ENCODE measurements around the gene LMOD2.

Gene LMOD2

DNA sequence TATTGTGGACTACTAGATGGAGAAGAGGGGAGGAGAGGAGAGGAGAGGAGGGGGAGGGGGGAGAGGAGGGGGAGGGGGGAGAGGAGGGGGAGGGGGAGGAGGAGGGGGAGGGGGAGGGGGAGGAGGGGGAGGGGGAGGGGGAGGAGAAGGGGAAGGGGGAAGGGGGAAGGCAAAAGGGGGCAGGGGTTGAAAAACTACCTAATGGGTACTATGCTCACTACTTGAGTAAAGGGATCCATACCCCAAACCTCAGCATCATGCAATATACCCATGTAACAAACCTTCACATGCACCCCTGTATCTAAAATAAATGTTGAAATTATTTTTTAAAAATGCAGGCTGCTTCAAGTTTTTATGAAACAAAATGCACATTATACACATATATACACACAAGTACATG, 15.1 kb upstream of the LMOD2 start:
- DNase-seq (ENCODE audit: low read depth) = no peak

DNA sequence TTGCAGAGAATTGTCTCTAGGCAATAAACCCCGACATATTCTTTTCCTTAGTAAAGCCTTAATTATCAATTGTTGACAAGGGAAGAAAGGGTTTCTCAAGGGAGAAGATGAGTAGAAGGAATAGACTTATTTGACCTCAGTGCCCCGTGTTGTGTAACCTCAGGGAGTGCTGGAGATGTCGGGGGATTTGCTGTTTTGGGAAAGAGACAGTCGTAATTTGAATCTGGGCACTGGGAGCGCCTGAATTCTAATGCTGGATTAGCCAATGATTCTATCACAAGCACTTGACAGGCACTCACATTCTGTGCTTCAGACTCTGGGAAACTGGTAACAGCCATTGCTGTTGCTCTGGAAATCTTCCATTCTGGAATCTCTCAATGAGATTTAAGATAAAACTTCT, 13.8 kb upstream of the LMOD2 start:
- DNase-seq (ENCODE audit: low read depth) = no peak

DNA sequence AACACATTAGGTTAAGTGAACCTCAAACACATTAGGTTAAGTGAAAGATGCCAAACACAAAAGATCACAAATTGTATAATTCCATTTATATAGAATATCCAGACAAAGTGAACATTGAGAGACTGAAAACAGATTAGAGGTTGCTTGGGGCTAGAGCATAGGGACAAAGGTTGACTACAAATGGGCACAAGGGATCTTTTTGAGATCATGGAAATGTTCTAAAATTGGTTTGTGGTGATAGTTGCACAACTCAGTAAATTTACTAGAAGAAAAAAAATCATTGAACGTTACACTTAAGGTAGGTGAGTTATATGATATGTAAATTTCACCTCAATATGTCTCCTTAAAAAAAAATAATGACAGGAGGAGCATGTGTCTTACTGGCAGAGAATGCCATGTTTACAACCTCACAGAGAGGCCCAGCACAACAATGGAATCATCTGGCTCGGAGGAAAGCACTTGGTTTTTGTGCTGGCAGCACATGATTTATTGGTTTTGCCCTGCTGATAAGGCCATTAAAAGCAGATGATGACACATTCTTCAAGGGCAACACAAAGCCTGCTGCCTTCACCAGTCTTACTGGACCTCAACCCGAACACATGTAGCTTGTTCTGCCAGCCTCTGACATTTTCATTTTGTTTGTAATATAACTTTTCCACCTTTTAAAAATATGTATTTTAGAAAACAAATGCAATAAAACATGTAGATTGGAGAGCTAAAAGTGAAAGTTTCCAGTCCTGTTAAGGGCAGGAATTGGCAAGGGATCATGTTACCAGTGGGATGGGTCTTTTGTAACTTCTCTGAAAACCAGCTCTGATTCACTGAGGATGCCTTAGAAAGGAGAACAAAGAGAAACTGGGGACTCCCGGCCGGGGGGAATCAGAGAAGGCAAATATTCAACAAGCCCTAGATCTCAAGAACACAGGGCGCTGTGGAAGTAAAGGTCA, 11.9 kb upstream of the LMOD2 start:
- DNase-seq (ENCODE audit: low read depth) = no peak

- no peak for DNase-seq (ENCODE audit: low read depth)
Measured at GRCh38 chr7:123645516-123645915, 10.2 kb upstream of the LMOD2 start.

DNA sequence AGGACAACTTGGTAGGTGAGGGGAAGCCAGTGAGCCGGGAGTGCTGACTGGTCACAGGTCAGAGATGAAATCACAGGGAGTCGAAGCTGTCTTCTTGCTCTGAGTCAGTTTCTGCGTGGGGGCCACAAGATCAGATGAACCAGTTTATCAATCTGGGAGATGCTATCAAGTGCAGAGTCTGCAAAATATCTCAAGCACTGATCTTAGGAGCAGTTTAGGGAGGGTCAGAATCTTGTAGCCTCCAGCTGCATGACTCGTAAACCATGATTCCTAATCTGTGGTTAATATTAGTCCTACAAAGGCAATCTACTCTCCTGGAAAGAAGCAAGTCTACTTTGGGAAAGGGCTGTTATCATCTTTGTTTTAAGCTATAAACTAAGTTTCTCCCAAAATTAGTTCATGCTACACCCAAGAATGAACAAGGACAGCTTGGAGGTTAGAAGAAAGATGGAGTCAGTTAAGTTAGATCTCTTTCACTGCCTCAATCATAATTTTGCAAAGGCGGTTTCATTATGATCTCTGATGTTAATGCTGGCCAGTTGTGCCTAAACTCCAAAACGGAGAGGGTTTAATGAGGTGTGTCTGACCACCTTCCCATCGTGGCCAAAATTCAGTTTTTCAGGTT, 8.4 kb upstream of the LMOD2 start:
- no peak for DNase-seq (ENCODE audit: low read depth)

DNA sequence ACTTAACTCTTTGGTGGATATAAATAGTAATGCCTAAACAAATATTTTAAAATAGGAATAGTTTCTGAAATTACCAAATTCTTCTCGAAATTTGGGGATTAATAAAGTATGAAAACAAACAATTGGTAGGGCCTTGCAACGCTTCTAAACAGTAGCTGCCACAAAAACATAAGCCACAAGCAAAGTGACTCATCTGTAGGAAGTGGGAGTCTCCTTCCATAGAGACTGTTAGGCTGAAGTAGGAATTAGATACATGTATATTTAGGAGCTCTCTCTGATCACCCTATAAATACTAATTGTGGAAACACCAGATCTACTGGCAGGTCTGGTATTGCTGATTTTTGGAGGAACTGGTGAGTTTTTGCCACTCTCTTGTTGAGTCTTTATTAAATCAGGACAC, 5.7 kb upstream of the LMOD2 start:
- no peak for DNase-seq (ENCODE audit: low read depth)

GRCh38 chr7:123650595-123650994, 5.1 kb upstream of the LMOD2 start:
- DNase-seq (ENCODE audit: low read depth) = no peak

DNA sequence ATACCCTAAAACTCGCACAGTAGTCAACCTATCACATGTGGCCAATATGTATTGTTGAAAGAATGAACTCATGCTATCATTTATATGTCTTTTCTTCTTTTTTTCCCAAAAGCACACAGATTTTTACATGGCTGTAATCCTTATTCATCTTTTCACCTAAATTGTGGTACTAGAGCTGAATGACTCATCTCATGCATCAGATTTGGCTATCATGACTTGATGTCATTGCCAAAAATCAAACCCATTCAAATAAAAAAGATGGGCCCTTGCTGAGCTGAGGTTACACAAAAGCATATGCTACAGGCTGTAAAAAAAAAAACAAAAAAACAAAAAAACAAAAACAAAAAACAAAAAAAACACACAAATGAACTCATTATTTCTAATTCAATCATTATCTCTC, 3.3 kb upstream of the LMOD2 start:
- no peak for DNase-seq (ENCODE audit: low read depth)

- DNase-seq (ENCODE audit: low read depth) = no peak
Measured at GRCh38 chr7:123653162-123653561, 2.5 kb upstream of the LMOD2 start.

GRCh38 chr7:123656544-123657303, 1.1 kb downstream of the LMOD2 start:
- DNase-seq (ENCODE audit: low read depth) = no peak

GRCh38 chr7:123657304-123657685, 1.6 kb downstream of the LMOD2 start:
- DNase-seq (ENCODE audit: low read depth) = no peak

DNA sequence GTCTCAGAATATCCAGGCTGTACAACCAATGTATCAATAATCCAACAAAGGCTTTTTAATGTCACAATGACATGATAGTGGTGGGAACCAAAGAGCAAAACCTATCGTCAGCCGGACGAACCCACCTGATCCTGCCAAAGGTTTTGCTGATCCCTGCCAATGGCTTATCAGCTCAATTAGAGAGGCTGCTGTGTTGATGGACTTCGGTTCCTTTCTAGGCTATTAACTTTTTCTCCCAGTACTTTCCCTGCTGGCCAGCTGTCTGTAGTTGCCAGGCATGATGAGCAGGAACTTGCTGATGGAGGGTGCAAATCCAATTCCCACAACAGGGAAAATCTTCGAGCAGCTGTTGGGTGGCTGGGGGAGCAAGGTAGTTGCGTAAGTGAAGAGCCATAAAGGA, 2.4 kb downstream of the LMOD2 start:
- DNase-seq (ENCODE audit: low read depth) = no peak

- no peak for DNase-seq (ENCODE audit: low read depth)
Measured at GRCh38 chr7:123660514-123661354, 5.1 kb downstream of the LMOD2 start.

- DNase-seq (ENCODE audit: low read depth) = no peak
Measured at GRCh38 chr7:123661765-123662164, 6.1 kb downstream of the LMOD2 start.

GRCh38 chr7:123662293-123662692, 6.6 kb downstream of the LMOD2 start:
- no peak for DNase-seq (ENCODE audit: low read depth)

DNA sequence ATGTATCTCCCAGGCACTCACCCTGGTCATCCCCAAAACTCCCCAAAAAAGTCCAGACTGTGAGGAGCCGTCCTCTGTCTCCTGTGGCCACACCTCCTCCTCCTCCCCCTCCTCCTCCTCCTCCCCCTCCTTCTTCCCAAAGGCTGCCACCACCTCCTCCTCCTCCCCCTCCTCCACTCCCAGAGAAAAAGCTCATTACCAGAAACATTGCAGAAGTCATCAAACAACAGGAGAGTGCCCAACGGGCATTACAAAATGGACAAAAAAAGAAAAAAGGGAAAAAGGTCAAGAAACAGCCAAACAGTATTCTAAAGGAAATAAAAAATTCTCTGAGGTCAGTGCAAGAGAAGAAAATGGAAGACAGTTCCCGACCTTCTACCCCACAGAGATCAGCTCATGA, 7.1 kb downstream of the LMOD2 start:
- no peak for DNase-seq (ENCODE audit: low read depth)

GRCh38 chr7:123663200-123663599, 7.5 kb downstream of the LMOD2 start:
- DNase-seq (ENCODE audit: low read depth) = no peak

DNA sequence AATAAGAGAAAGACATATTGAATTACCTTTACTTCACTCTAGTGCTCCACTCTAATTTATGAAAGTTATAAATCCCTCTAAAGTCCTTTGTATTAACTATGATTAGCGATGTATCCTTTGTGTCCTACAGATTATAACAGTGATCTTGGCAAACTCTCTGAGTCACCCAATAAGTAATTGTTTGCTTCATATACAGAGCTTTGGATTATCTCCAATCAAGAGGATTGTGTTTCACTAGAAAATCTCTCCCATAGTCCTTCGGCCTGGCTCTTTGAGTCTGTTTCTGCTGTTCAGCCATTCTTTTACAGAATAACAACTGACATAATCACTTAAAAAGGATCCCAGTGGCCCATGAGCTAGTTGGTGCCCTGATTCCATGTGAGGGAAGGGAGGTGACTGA, 9.5 kb downstream of the LMOD2 start:
- DNase-seq (ENCODE audit: low read depth) = no peak

DNA sequence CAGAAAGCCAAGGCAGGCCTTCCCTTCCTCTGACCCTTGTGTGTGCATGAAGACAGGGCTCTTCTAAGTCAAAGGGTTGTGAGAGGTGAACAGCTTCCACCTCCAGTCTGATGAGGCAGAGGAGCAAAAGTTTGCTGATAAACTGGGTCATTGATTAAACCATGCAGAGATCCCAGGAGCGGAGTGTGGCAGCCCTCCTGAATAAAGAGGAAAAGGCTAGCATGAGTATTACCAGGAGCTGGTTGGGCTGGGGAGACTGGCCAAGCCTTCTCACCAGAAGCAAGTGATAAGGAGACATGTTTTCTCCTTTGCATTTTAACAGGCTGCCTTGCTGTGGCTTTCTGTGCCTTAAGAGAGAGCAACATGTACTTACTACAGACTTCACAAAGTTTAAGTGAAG, 10.2 kb downstream of the LMOD2 start:
- DNase-seq (ENCODE audit: low read depth) = no peak

GRCh38 chr7:123666492-123666891, 10.8 kb downstream of the LMOD2 start:
- DNase-seq (ENCODE audit: low read depth) = no peak

GRCh38 chr7:123669485-123669884, 13.8 kb downstream of the LMOD2 start:
- DNase-seq (ENCODE audit: low read depth) = no peak

- DNase-seq (ENCODE audit: low read depth) = no peak
Measured at GRCh38 chr7:123673137-123673732, 17.6 kb downstream of the LMOD2 start.

Measured in activated T-cell treated with anti-CD3 and anti-CD28 coated beads for 24 hours (primary cell).